DND-41 (cell line): ENCODE data around the gene DNAJC30.

Source experiments
- CTCF ChIP-seq: IDR thresholded peaks from 2 replicates; pipeline ENCODE4 v1.5.1; 2012; ENCODE audit warnings: borderline replicate concordance, low read length, moderate library complexity, mild to moderate bottlenecking; ENCODE audit not compliant: poor library complexity, severe bottlenecking; ENCODE audit errors: extremely low read depth
- EZH2 ChIP-seq: IDR thresholded peaks from 3 replicates; pipeline ENCODE4 v1.6.1; 2012; ENCODE audit warnings: borderline replicate concordance, low read depth, mild to moderate bottlenecking, moderate library complexity, low read length, inconsistent platforms; ENCODE audit not compliant: severe bottlenecking

- TF ChIP-seq CTCF (no peak), EZH2 (no peak)
Observed at GRCh38 chr7:73683788-73684693, 788 bp upstream of the DNAJC30 start.
